H1 (cell line): Measurements from ENCODE around the gene ANKRD12.

Source experiments
- CREB1 ChIP-seq: IDR thresholded peaks from 2 replicates; pipeline ENCODE4 v1.6.1; 2012; ENCODE audit warnings: inconsistent platforms
- EP300 ChIP-seq, 2 experiments: IDR thresholded peaks; 1 replicate in 1 of 2; 2 replicates in 1 of 2; pipeline ENCODE4 v1.6.1; 2011 to 2012; ENCODE audit warnings: low read depth in 2 of 2, low read length in 2 of 2, mild to moderate bottlenecking in 2 of 2, borderline replicate concordance in 1 of 2, inconsistent platforms in 1 of 2, moderate library complexity in 1 of 2
- SP1 ChIP-seq: IDR thresholded peaks from 2 replicates; pipeline ENCODE4 v1.6.1; 2011; ENCODE audit warnings: low read depth, low read length
- TAF1 ChIP-seq: IDR thresholded peaks from 2 replicates; pipeline ENCODE4 v1.6.1; 2011; ENCODE audit warnings: mild to moderate bottlenecking, low read depth, low read length

DNA sequence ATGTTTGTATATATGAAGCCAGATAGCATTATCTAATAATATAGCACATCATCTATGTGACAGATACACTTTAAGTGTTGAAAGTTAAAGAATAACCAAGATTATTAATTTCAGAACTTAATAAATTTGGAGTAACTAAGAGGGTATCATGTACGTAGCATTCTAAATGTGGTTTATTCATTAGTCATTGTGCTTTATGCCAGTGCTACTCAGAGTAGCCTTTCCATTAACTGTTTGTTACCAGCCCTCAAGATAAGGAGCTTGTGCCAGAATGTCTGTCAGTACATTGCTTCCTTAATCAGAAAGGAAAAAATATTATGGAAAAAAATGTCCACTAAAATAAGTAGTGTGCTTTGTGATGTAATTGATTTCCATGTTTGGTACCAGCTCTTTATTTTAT, 103.1 kb downstream of the ANKRD12 start:
- TF ChIP-seq CREB1 (no peak), EP300 (IDR thresholded peaks at IDR 0.05; ENCODE audit: borderline replicate concordance in 1 of 2, low read depth in 2 of 2, low read length in 2 of 2) (no peak), SP1 (no peak), TAF1 (no peak)
